ENCODE results near the gene ABCA8.

GRCh38 chr17:68819465-68819864 is 135.7 kb downstream of the ABCA8 start:
- TF ChIP-seq EZH2 (optimal IDR thresholded peaks at IDR 0.05; ENCODE audit: low read depth, low read length): no peak
- TF ChIP-seq, protein P1, sequence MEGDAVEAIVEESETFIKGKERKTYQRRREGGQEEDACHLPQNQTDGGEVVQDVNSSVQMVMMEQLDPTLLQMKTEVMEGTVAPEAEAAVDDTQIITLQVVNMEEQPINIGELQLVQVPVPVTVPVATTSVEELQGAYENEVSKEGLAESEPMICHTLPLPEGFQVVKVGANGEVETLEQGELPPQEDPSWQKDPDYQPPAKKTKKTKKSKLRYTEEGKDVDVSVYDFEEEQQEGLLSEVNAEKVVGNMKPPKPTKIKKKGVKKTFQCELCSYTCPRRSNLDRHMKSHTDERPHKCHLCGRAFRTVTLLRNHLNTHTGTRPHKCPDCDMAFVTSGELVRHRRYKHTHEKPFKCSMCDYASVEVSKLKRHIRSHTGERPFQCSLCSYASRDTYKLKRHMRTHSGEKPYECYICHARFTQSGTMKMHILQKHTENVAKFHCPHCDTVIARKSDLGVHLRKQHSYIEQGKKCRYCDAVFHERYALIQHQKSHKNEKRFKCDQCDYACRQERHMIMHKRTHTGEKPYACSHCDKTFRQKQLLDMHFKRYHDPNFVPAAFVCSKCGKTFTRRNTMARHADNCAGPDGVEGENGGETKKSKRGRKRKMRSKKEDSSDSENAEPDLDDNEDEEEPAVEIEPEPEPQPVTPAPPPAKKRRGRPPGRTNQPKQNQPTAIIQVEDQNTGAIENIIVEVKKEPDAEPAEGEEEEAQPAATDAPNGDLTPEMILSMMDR (IDR thresholded peaks at IDR 0.05; ENCODE audit: low read length): no peak
